ENCODE data around the gene CDCA8. TPM values are rescaled to one million over a fixed set of nuclear protein-coding genes. Genes with fewer than 3 reads are reported as not detected.

CDCA8 gene
- total and polyA plus RNA-seq, 2 experiments from 2014 or later, result 31.6 to 37.9 TPM

GRCh38 chr1:37673920-37674319 lies 18.4 kb upstream of the CDCA8 start (continued):
- TF ChIP-seq NANOG (IDR thresholded peaks at IDR 0.05; ENCODE audit: borderline replicate concordance), result no peak
- TF ChIP-seq, protein P1, sequence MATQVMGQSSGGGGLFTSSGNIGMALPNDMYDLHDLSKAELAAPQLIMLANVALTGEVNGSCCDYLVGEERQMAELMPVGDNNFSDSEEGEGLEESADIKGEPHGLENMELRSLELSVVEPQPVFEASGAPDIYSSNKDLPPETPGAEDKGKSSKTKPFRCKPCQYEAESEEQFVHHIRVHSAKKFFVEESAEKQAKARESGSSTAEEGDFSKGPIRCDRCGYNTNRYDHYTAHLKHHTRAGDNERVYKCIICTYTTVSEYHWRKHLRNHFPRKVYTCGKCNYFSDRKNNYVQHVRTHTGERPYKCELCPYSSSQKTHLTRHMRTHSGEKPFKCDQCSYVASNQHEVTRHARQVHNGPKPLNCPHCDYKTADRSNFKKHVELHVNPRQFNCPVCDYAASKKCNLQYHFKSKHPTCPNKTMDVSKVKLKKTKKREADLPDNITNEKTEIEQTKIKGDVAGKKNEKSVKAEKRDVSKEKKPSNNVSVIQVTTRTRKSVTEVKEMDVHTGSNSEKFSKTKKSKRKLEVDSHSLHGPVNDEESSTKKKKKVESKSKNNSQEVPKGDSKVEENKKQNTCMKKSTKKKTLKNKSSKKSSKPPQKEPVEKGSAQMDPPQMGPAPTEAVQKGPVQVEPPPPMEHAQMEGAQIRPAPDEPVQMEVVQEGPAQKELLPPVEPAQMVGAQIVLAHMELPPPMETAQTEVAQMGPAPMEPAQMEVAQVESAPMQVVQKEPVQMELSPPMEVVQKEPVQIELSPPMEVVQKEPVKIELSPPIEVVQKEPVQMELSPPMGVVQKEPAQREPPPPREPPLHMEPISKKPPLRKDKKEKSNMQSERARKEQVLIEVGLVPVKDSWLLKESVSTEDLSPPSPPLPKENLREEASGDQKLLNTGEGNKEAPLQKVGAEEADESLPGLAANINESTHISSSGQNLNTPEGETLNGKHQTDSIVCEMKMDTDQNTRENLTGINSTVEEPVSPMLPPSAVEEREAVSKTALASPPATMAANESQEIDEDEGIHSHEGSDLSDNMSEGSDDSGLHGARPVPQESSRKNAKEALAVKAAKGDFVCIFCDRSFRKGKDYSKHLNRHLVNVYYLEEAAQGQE (IDR thresholded peaks at IDR 0.05; ENCODE audit: unreplicated experiment), result no peak
- TF ChIP-seq, protein P2, sequence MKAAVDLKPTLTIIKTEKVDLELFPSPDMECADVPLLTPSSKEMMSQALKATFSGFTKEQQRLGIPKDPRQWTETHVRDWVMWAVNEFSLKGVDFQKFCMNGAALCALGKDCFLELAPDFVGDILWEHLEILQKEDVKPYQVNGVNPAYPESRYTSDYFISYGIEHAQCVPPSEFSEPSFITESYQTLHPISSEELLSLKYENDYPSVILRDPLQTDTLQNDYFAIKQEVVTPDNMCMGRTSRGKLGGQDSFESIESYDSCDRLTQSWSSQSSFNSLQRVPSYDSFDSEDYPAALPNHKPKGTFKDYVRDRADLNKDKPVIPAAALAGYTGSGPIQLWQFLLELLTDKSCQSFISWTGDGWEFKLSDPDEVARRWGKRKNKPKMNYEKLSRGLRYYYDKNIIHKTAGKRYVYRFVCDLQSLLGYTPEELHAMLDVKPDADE (IDR thresholded peaks at IDR 0.05), result no peak
- no peak for TF ChIP-seq ZNF331 (CRISPR knock-in tag; IDR thresholded peaks at IDR 0.05; ENCODE audit: low read depth)
- no peak for TF ChIP-seq JUNB (IDR thresholded peaks at IDR 0.05; ENCODE audit: unreplicated experiment)
- TF ChIP-seq EZH2phosphoT487 (IDR thresholded peaks at IDR 0.05; ENCODE audit: unreplicated experiment), result no peak
- TF ChIP-seq POLR2AphosphoS5 (IDR thresholded peaks at IDR 0.05; ENCODE audit: low read depth), result no peak
- no peak for TF ChIP-seq CREB1 (CRISPR knock-in tag; IDR thresholded peaks at IDR 0.05; ENCODE audit: low read depth)
- TF ChIP-seq CTCF (conservative IDR thresholded peaks at IDR 0.05; ENCODE audit: low read depth in 2 of 2), result no peak
- TF ChIP-seq STAT1 (IDR thresholded peaks at IDR 0.05; ENCODE audit: unreplicated experiment), result no peak
- no peak for TF ChIP-seq ZNF114 (CRISPR knock-in tag; IDR thresholded peaks at IDR 0.05)

DNA sequence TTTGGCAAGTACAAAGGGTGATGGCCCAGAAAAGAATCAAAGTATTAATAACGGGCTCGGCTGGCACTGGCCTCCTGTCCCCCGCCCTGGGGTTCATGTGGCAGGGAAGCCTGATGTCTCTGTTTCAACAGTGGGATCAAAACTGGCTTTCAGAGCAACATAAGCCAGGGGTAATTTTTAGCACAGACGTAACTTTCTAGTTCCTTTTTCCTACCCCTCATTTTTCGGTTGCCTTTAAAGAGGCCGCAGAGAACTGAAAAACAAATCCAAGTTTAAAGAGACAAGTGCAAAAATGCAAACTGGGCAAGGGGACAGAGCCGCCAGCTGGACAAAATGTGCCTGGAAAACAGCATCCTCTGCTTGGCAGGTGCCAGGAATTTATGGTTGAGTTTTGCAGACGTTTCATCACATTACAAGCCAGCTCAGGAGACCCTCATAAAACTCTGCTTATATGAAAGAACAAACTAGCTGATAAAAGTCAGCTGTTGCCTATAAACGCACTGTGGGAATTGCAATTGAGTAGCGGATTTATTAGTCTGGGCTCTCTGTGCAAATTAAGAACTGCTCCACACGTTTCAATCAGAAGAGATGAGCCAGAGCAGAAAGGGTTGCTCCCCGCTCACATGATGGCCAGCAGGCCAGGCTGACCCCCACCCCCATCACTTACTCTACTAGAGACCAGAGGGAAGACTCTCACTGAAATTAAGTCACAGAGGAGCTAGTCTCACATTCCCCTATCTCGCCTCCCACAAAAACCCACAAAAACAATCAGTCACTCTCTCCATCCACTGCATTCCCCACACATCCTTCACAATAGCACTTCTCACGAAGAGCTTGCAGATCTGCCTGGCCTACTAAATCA lies 15.8 kb upstream of the CDCA8 start:
- H3K79me2 ChIP-seq (replicated peaks; ENCODE audit: insufficient read depth), result no peaks in the 10 kb centered on the region
- no peak for ATAC-seq
- H3K9me2 ChIP-seq (ENCODE audit: insufficient read depth), result no peaks in the 10 kb centered on the region
- no peaks in the 10 kb centered on the region for H3K4me1 ChIP-seq (ENCODE audit: insufficient read depth)
- Mint-ChIP-seq H3K36me3 (ENCODE audit: low read depth) (peaks cover 7% of the 10 kb centered on the region; the same call in 1 of the 3 replicates), H3K9me3 (no peaks in the 10 kb centered on the region), H3K27ac (no peak overlapping the region), H3K4me1 (peaks cover 6% of the 10 kb centered on the region), H3K4me3 (no peak overlapping the region), H3K27me3 (ENCODE audit: insufficient read depth, low read depth, poor library complexity) (peaks cover 9% of the 10 kb centered on the region)
- H2AFZ ChIP-seq, result peak overlapping the region; percentile 34; the same call in 1 of the 2 replicates
- no peak overlapping the region for H3K4me2 ChIP-seq
- no peak overlapping the region for H3K27ac ChIP-seq (ENCODE audit: low read depth)
- DNase-seq (ENCODE audit: low spot score), result no peak
- H3K27me3 ChIP-seq (ENCODE audit: insufficient read depth), result no peaks in the 10 kb centered on the region
- H3F3A ChIP-seq (replicated peaks; ENCODE audit: low read depth), result no peaks in the 10 kb centered on the region
- peaks cover 1% of the 10 kb centered on the region; the same call in 1 of the 2 replicates for H3K36me3 ChIP-seq (ENCODE audit: insufficient read depth)
- no peaks in the 10 kb centered on the region for H4K20me1 ChIP-seq (replicated peaks; ENCODE audit: insufficient read depth)
- no peak overlapping the region for H3K4me3 ChIP-seq
- TF ChIP-seq CREB1 (CRISPR knock-in tag; IDR thresholded peaks at IDR 0.05; ENCODE audit: low read depth), result no peak
- TF ChIP-seq EZH2 (IDR thresholded peaks at IDR 0.05; ENCODE audit: low read depth, unreplicated experiment), result no peak
- TF ChIP-seq CTCF (conservative IDR thresholded peaks at IDR 0.05; ENCODE audit: low read depth in 2 of 2), result no peak
- no peak for TF ChIP-seq POLR2AphosphoS5 (IDR thresholded peaks at IDR 0.05; ENCODE audit: low read depth)
- no peak for TF ChIP-seq ZNF114 (CRISPR knock-in tag; IDR thresholded peaks at IDR 0.05)
- TF ChIP-seq STAT1 (IDR thresholded peaks at IDR 0.05; ENCODE audit: unreplicated experiment), result no peak
